Activated CD8-positive, alpha-beta T cell treated with anti-CD3 and anti-CD28 coated beads for 36 hours (primary cell): Measurements from ENCODE around the gene MORC2. TPM values are rescaled to one million over a fixed set of nuclear protein-coding genes. Genes with fewer than 3 reads are reported as not detected.

Experiments used
- ATAC-seq: fragments of 200-7000 bp; cut with Tn5 transposase; one replicate; pipeline ENCODE4 v1.10.0; 2021; ENCODE audit warnings: mild to moderate bottlenecking, moderate library complexity
- CTCF ChIA-PET: fragments of 350-600 bp; sonication (Branson Sonifier 250); formaldehyde crosslinking; loops from one replicate; lab custom pipeline; 2021; ENCODE audit warnings: antibody characterized with exemption; lab: Charles Lee
- POLR2A ChIA-PET: fragments of 350-600 bp; sonication (Branson Sonifier 250); formaldehyde crosslinking; loops from one replicate; lab custom pipeline; 2021; ENCODE audit warnings: antibody characterized with exemption; lab: Charles Lee
- DNase-seq: peaks from one replicate; pipeline ENCODE4 v3.0.0-alpha.2; 2020
- H3K27ac Mint-ChIP-seq: one replicate; pipeline ENCODE4 v1.8.0; 2021; ENCODE audit warnings: mild to moderate bottlenecking, mixed read lengths
- H3K27me3 Mint-ChIP-seq: one replicate; pipeline ENCODE4 v1.8.0; 2021; ENCODE audit warnings: mixed read lengths
- H3K36me3 Mint-ChIP-seq: one replicate; pipeline ENCODE4 v1.8.0; 2021; ENCODE audit warnings: low read depth, mixed read lengths
- H3K4me1 Mint-ChIP-seq: one replicate; pipeline ENCODE4 v1.8.0; 2021; ENCODE audit warnings: low read depth, mixed read lengths
- H3K4me3 Mint-ChIP-seq: one replicate; pipeline ENCODE4 v1.8.0; 2021; ENCODE audit warnings: mild to moderate bottlenecking, moderate library complexity, mixed read lengths
- H3K9me3 Mint-ChIP-seq: one replicate; pipeline ENCODE4 v1.8.0; 2021; ENCODE audit warnings: mixed read lengths
- intact Hi-C: fragments of 100-400 bp; cut with micrococcal nuclease; formaldehyde crosslinking; loops from one replicate; pipeline ENCODE4 v1.10.0; 2022
- total RNA-seq, 2 experiments: library from RNA; stranded (reverse); gene quantifications; one replicate each; pipeline ENCODE4 v1.2.3, GENCODE V29; 2021
- TF ChIP-seq, protein P1 (sequence below): fragments of 200-600 bp; IDR thresholded peaks from one replicate; pipeline ENCODE4 v1.8.0; 2022; ENCODE audit warnings: antibody characterized with exemption, mild to moderate bottlenecking

Gene MORC2
- total RNA-seq, 2 experiments from 2014 or later = 20.8 to 23.0 TPM

DNA sequence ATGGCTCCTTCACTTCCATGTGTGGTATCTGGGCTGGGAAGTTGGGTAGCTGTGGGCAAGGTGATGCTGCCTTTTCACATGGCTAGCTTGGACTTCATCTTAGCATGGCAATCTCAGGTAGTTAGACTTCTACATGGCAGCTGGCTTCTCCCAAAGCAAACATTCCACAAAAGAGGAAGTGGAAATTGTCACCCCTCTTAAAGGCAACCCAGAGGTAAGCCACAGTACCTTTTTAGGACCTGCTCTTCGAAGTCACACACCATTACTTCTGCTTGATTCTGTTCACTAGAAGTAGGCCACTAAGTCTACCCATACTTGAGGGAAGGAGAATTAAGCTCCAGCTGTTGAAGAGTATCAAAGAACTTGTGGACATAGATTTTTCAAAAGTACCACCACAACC is 26.4 kb upstream of the MORC2 start:
- Mint-ChIP-seq H3K4me1 (no peaks in the 10 kb centered on the region), H3K9me3 (peaks cover 10% of the 10 kb centered on the region), H3K4me3 (no peak overlapping the region), H3K36me3 (no peaks in the 10 kb centered on the region), H3K27me3 (no peaks in the 10 kb centered on the region), H3K27ac (no peak overlapping the region)
- CTCF ChIA-PET = no interaction called here
- TF ChIP-seq, protein P1, sequence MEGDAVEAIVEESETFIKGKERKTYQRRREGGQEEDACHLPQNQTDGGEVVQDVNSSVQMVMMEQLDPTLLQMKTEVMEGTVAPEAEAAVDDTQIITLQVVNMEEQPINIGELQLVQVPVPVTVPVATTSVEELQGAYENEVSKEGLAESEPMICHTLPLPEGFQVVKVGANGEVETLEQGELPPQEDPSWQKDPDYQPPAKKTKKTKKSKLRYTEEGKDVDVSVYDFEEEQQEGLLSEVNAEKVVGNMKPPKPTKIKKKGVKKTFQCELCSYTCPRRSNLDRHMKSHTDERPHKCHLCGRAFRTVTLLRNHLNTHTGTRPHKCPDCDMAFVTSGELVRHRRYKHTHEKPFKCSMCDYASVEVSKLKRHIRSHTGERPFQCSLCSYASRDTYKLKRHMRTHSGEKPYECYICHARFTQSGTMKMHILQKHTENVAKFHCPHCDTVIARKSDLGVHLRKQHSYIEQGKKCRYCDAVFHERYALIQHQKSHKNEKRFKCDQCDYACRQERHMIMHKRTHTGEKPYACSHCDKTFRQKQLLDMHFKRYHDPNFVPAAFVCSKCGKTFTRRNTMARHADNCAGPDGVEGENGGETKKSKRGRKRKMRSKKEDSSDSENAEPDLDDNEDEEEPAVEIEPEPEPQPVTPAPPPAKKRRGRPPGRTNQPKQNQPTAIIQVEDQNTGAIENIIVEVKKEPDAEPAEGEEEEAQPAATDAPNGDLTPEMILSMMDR = no peak
- POLR2A ChIA-PET = interaction anchor here (1.1 kb wide), 1 partner anchor 25 kb away, joined by 5 read pairs; the partner anchor contains the start of gene TUG1
- intact Hi-C loops = no loop called here
- ATAC-seq (no peak), DNase-seq (no peak)

GRCh38 chr22:30992565-30992964 is 24.0 kb upstream of the MORC2 start:
- no peak for ATAC-seq
- intact Hi-C loops = no loop called here
- H3K4me1 Mint-ChIP-seq = no peaks in the 10 kb centered on the region
- ChIA-PET CTCF (no interaction called here), POLR2A (no interaction called here)
- no peak for DNase-seq
- TF ChIP-seq, protein P1 = no peak
- no peak overlapping the region for H3K4me3 Mint-ChIP-seq
- no peaks in the 10 kb centered on the region for H3K27me3 Mint-ChIP-seq
- H3K36me3 Mint-ChIP-seq = no peaks in the 10 kb centered on the region
- no peak overlapping the region for H3K27ac Mint-ChIP-seq
- H3K9me3 Mint-ChIP-seq = peaks cover 23% of the 10 kb centered on the region

DNA sequence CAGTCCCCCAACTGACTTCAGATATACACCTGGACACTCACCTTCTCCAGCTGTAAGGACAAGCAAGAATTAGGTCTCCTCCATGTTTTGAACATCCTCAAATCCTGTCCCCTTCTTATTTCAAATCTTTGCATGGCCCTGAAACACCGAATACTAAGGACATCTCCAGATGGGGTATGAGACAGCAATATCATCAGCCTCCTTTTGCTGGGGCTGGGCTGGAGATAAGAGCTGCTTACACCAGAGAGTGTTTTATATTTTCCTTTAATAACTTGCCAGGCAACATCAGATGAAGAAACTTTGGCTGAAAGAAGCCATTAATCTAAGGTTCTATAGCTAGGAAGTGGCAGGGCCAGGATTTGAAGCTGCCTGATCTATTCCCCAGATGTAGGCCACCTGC is 22.1 kb upstream of the MORC2 start:
- Mint-ChIP-seq H3K9me3 (peaks cover 28% of the 10 kb centered on the region), H3K27ac (no peak overlapping the region), H3K27me3 (no peaks in the 10 kb centered on the region), H3K36me3 (no peaks in the 10 kb centered on the region), H3K4me1 (no peaks in the 10 kb centered on the region), H3K4me3 (no peak overlapping the region)
- intact Hi-C loops = no loop called here
- POLR2A ChIA-PET = interaction anchor here (1.2 kb wide), 1 partner anchor 20 kb away, joined by 3 read pairs; no protein-coding TSS in a partner anchor
- ATAC-seq (no peak), DNase-seq (no peak)
- TF ChIP-seq, protein P1 = no peak
- CTCF ChIA-PET = no interaction called here

DNA sequence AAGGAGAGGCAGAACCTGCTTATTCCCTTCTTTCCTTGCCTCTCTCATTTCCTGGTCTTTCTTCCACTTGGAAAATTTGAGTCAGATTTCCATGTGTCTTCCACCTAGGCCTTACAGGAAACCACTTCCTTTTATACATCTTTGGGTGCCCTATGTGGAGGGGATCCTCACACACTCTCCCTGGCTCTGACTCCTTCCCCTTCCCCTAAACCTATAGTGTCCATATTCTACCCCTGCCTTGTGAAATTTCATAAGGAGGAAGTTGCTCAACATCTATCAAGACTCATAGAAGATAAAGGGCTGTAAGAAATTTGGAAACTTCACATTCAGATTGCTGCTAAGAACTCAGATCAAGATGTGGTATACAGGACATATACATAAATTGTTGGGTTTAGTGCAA is 20.9 kb upstream of the MORC2 start:
- ChIA-PET POLR2A (no interaction called here), CTCF (no interaction called here)
- TF ChIP-seq, protein P1 = no peak
- Mint-ChIP-seq H3K27me3 (no peaks in the 10 kb centered on the region), H3K4me1 (no peaks in the 10 kb centered on the region), H3K27ac (no peak overlapping the region), H3K4me3 (no peak overlapping the region), H3K9me3 (peaks cover 33% of the 10 kb centered on the region), H3K36me3 (no peaks in the 10 kb centered on the region)
- ATAC-seq (no peak), DNase-seq (no peak)
- intact Hi-C loops = no loop called here

DNA sequence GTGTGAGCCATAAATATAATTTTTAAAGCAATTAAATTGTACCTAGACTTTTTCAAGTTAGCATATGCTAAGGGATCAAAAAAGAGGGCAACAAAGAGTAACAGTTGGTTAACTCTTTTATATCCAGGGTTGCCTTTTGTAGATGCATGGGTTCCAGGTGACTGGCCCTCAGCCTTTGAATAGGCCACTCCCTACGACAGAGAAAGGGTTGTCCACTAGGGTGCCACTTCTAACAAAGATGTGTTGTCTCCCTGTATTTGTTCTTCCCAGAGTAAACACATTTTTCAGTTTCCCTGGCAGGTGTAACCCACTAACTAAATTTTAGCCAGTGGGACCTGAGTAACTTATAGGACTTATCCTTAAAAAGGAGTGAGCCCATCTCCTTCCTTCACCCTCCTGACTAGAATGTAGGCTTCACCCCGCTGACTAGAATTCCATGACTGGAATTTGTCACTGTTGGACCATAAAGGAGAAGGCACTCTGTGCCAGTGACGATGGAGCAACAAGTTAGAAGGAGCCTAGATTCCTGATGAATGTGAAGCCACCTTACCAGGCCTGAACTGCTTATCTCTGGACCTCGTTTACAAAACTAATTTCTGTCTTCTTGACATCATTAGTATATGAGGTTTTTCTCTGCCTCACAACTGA is 17.1 kb upstream of the MORC2 start:
- Mint-ChIP-seq H3K4me1 (no peaks in the 10 kb centered on the region), H3K9me3 (peaks cover 54% of the 10 kb centered on the region), H3K36me3 (no peaks in the 10 kb centered on the region), H3K27ac (no peak overlapping the region), H3K27me3 (no peaks in the 10 kb centered on the region), H3K4me3 (no peak overlapping the region)
- DNase-seq (no peak), ATAC-seq (no peak)
- POLR2A ChIA-PET = no interaction called here
- TF ChIP-seq, protein P1 = no peak
- CTCF ChIA-PET = no interaction called here
- intact Hi-C loops = no loop called here
